ENCODE results near the gene TTYH2. TPM values are rescaled to one million over a fixed set of nuclear protein-coding genes. Genes with fewer than 3 reads are reported as not detected.

The TTYH2 gene, protein sequence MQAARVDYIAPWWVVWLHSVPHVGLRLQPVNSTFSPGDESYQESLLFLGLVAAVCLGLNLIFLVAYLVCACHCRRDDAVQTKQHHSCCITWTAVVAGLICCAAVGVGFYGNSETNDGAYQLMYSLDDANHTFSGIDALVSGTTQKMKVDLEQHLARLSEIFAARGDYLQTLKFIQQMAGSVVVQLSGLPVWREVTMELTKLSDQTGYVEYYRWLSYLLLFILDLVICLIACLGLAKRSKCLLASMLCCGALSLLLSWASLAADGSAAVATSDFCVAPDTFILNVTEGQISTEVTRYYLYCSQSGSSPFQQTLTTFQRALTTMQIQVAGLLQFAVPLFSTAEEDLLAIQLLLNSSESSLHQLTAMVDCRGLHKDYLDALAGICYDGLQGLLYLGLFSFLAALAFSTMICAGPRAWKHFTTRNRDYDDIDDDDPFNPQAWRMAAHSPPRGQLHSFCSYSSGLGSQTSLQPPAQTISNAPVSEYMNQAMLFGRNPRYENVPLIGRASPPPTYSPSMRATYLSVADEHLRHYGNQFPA
- total RNA-seq (2012; rRNA removed) (2.3 and 4.2 TPM in 2 replicates), polyA plus RNA-seq (2012; rRNA removed) (5.7 and 6.8 TPM in 2 replicates), Bru-seq, nascent RNA (percentile 24 among the genes with signal in this experiment), BruChase-seq, experiment 1, labeled RNA remaining after a 6-hour chase (percentile 25 among the genes with signal in this experiment), BruChase-seq, experiment 2, labeled RNA remaining after a 2-hour chase (percentile 19 among the genes with signal in this experiment)
- 3.1 and 6.8 TPM in 2 replicates for polyA plus RNA-seq (2012; cell fraction: cytosol; rRNA removed)
- polyA plus RNA-seq (2012; cell fraction: nucleus; rRNA removed; ENCODE audit: low replicate concordance), result 7.1 and 22.1 TPM in 2 replicates
- long read RNA-seq, partial matches to known transcripts, result 1 of 2 reads
- long read RNA-seq, other reads (novel, unspliced or antisense), result 0 of 2 reads

- Histone ChIP-seq H2BK120ac (ENCODE audit: low read depth, low read length) (0 out of 2 replicates have a peak within 1 kb of the TSS, but pooled peaks have one; percentile 25), H3K27ac (ENCODE audit: insufficient read depth, low read length) (peak within 1 kb of the TSS; percentile 22), H2BK5ac (ENCODE audit: low read depth, low read length, poor library complexity, severe bottlenecking) (no peak within 1 kb of the TSS), H3K9me3 (ENCODE audit: control insufficient read depth, insufficient read depth, low read length) (no peaks in the 10 kb centered on the region), H4K8ac (ENCODE audit: low read depth in 2 of 2, low read length in 2 of 2) (peak within 1 kb of the TSS; percentile 19 to 64; a peak in 2 of 4 replicates), H3K9ac (ENCODE audit: low read depth, low read length) (peak within 1 kb of the TSS; percentile 63), H4K20me1 (ENCODE audit: insufficient read depth, low read length) (peaks cover 31% of the 10 kb centered on the region), H3K14ac (replicated peaks; ENCODE audit: low read depth, low read length) (peak within 1 kb of the TSS; percentile 89), H2BK20ac (ENCODE audit: low read depth, low read length) (no peak within 1 kb of the TSS), H3K4me1 (ENCODE audit: control insufficient read depth, insufficient read depth, low read length) (peaks cover 13% of the 10 kb centered on the region), H2AK9ac (replicated peaks; ENCODE audit: low read depth, low read length, poor library complexity) (peak within 1 kb of the TSS; percentile 66), H3K18ac (ENCODE audit: low read depth, low read length) (no peak within 1 kb of the TSS), H3K56ac (ENCODE audit: extremely low read depth, insufficient read depth, low read length) (no peak within 1 kb of the TSS), H3K27me3 (ENCODE audit: control insufficient read depth, insufficient read depth, low read length) (no peaks in the 10 kb centered on the region; the same call in 1 of the 2 replicates), H3K36me3 (ENCODE audit: control insufficient read depth, insufficient read depth, low read length) (peaks cover 16% of the 10 kb centered on the region), H3K9me1 (ENCODE audit: insufficient read depth, low read length) (no peaks in the 10 kb centered on the region), H3K79me1 (ENCODE audit: low read depth in 1 of 2, low read length in 2 of 2) (peaks cover 11 to 25% of the 10 kb centered on the region in 2 experiments), H2AFZ (replicated peaks; ENCODE audit: low read length, poor library complexity) (peak within 1 kb of the TSS; percentile 96), H4K5ac (ENCODE audit: low read depth, low read length) (no peak within 1 kb of the TSS), H2BK15ac (ENCODE audit: low read depth, low read length) (no peak within 1 kb of the TSS), H3K4me2 (ENCODE audit: low read depth, low read length) (peak within 1 kb of the TSS; percentile 83), H4K91ac (ENCODE audit: insufficient read depth, low read depth, low read length) (peak within 1 kb of the TSS; percentile 31), H2AK5ac (ENCODE audit: low read depth, low read length) (no peak within 1 kb of the TSS), H3K4ac (ENCODE audit: low read depth, low read length) (peak within 1 kb of the TSS; percentile 79), H3K4me3 (ENCODE audit: insufficient read depth, low read depth, low read length) (peak within 1 kb of the TSS; percentile 67), H3K23ac (ENCODE audit: low read depth, low read length) (peak within 1 kb of the TSS; percentile 92)
- DNase-seq (peak; percentile 82), ATAC-seq (ENCODE audit: low read depth) (peak; percentile 89)
- CTCF ChIA-PET, result interaction anchor here (1.0 to 2.3 kb wide), 4 partner anchors 10 to 83 kb away, joined by 4 to 9 read pairs (median 4); partner anchors contain the start of gene RPL38
- intact Hi-C loops (cut with micrococcal nuclease) (loop anchor here (1.0 kb wide), 1 partner anchor 241 kb away; no protein-coding TSS in a partner anchor), in situ Hi-C loops (cut with MboI; ENCODE audit: low sequenced_read_pairs) (loop anchor here (25.0 kb wide), 1 partner anchor 649 kb away; the partner anchor contains the start of genes FDXR and GRIN2C), dilution Hi-C loops (cut with HindIII; ENCODE audit: low sequenced_read_pairs, unreplicated experiment) (no loop called here)
- BruUV-seq (replicated peaks), result no TSS peak
- TF ChIP-seq POLR2A (IDR thresholded peaks at IDR 0.05; ENCODE audit: low read depth, low read length) (no peak; the same call in 1 of the 2 replicates), MAZ (IDR thresholded peaks at IDR 0.05; ENCODE audit: borderline replicate concordance, low read depth, low read length) (peak; percentile 74; the same call in 1 of the 2 replicates), CTCF (conservative IDR thresholded peaks at IDR 0.05; ENCODE audit: low read depth, low read length) (peak; percentile 27), CEBPB (IDR thresholded peaks at IDR 0.05; ENCODE audit: low read depth, low read length) (peak; percentile 88), RAD21 (IDR thresholded peaks at IDR 0.05; ENCODE audit: low read length) (0 out of 2 replicates have a peak, but pooled peaks have one; percentile 17)
- 0% methylated on average over 19 of the region's 62 CpGs; no CpG with 5 or more reads in 1 of the 2 experiments for WGBS, 2 experiments (ENCODE audit: extremely low coverage in 2 of 2, insufficient read length in 1 of 2)
- POLR2A ChIA-PET (ENCODE audit: unreplicated experiment), result interaction anchor here (0.8 to 1.2 kb wide), 2 partner anchors 9 to 14 kb away, joined by 4 read pairs; no protein-coding TSS in a partner anchor
These were observed at the start of gene TTYH2 for GRCh38 chr17:74212913-74213791. Gene TTYH2 (plus strand): TSS chr17:74213571. CDS start chr17:74213588, 17 bp downstream.
